Stimulated activated CD8-positive, alpha-beta memory T cell treated with anti-CD3 and anti-CD28 coated beads, Interleukin-4, amount 100 ng/mL, for 24 hours (primary cell): ENCODE data around the gene SPATA13.
A peak's percentile ranks its signal among the peaks of the same experiment; 100 is the strongest.
"Not testable (repeated sequence)": the region's sequence is repeated elsewhere in the genome, so short reads cannot be mapped to it uniquely, and the experiment has no call there.

Source experiments
- DNase-seq: peaks from one replicate; pipeline ENCODE4 v3.0.0-alpha.2; 2020; ENCODE audit warnings: low read depth

The SPATA13 gene

DNA sequence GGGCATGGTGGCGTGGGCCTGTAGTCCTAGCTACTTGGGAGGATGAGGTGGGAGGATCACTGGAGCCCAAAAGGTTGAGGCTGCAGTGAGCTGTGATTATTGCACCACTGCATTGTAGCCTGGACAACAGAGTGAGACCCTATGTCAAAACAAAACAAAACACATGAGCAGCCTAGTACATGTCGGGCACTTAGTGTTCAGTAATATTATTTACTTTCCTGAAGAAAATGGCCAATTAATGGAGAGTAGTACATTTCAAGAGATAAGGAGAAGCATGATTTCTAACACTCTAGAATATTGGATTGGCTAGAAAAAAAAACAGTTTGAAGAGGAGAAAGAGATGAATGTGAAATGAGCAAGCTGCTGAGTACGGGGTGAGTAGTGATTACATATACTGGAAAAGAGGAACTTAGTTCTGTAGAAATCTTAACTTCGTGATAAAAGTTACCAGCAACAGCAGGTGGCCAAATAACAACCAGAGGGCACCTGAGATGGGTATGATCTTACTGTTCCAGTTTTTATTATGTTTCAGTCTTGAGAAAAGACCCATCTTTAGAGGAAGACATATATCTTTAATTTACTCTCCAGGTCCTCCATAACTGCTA, 36.2 kb downstream of the SPATA13 start:
- DNase-seq: no peak

DNA sequence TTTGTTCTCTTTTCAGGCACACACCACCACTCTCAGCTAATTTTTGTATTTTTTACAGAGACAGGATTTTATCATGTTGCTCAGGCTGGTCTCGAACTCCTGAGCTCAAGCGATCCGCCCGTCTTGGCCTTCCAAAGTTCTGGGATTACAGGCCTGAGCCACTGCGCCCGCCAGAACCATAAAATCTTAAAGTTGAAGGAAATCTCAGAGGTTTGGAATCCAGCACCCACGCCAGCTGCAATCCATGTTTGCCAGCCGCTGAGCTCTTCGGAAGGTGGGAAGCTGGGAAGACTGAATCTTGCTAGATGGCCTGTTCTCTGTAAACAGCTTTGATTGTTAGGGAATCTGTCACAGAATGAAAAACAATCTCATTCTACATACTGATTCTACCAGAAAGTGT, 38.5 kb downstream of the SPATA13 start:
- no peak for DNase-seq

DNA sequence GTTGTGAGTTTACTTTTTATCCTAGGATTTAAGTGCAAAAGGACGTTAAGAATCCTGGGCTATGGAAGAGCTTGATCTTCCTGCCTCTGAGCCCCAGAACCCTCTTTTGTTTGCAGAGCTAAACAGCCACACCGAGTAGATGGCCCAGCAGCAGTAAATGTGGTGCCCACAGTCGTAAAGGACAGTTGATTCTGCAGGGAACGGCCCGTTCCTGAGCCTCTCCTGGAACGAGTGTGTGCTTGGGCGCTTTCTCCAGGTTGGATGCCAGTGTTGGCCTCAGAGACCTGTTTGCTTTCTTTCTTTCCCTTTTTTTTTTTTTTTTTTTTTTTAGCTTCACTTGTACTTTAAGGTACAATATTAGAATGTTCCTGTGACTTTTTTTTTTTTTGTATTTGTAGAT, 41.7 kb downstream of the SPATA13 start:
- DNase-seq: no peak

DNA sequence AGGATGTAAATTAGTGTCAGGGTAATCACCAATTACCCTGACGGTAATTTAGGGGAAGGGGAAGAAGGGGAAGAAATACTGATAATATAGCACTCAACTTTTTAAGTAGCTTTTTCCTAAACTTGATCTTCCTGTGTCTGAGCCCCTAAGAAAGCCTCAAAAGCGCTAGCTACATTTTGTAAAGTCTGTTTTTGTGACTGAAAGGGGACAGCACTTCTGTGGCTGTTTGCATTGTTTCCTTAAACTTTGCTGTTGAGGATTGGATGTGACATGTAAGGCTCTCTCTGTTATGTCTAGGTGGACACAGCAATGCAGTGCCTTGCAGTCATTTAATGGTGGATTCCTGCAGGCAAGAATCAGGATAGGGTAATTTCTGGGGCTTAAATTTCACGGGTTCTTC, 42.8 kb downstream of the SPATA13 start:
- DNase-seq: no peak

DNA sequence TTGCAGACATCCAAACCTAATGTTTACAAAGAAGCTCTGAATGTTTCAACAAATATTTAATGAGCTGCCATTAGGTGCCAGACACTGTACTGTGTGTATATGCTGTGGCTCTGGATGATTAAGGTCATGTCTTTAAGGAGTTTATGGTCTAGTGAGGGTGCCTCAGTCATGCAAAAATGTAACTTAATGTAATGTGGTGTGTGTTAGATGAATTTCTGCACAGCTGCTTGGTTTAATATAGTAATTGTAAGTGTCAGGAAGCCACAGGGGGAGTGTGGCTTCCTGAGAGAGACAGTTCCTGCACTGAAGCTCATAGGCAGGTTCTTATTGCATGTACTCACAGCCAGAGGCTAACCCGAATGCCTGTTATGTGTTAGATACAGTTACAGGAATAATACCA, 43.3 kb downstream of the SPATA13 start:
- no peak for DNase-seq

DNA sequence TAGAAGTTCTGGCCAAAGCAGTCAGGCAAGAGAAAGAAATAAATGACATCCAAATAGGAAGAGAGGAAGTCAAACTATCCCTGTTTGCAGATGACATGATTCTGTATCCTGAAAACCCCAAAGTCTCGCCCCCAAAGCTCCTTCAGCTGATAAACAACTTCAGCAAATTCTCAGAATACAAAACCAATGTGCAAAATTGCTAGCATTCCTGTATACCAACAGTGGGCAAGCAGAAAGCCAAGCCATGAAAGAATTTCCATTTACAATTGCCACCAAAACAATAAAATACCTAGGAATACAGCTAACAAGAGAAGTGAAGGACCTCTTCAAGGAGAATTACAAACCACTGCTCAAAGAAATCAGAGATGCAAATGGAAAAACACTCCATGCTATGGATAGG, 44.6 kb downstream of the SPATA13 start:
- DNase-seq: not testable (repeated sequence)

DNA sequence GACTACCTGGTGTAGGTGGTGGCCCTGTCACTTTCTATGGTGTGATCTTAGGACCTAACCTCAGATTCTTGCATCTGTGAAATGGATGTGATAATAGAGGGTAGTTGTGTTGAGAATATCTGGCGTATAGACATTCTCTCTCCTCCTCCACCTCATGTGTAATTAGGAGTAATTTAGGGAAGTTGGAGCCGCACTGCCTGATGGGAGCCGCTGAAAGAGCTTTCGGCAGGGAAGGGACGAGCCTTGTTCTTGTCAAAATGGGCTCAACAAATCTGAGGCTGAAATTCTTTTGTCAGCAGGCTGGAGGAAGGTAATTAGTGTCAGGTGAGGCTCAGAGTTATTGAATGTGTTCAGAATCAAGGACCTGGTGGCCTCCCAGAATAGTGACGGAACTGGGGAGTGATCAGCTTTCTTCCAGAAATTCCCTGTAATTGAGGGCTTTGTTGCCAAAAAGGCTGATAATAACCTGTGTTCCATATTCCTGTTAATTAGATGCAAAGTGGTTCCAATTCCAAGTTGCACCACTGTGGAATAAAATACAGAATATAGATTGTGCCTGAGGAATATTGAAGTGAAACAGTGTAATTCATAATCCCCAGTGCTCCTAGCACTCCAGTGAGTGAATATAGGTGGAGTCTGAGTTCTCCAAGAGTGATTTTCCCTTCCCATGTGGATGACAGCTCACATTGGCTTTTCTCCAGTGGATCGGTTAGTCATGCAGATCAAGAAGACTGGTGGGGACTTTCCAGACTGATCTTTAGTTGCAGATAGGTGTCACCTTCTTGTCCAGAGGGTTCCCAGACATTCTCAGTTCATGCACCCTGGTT, 47.5 kb downstream of the SPATA13 start:
- DNase-seq: no peak

DNA sequence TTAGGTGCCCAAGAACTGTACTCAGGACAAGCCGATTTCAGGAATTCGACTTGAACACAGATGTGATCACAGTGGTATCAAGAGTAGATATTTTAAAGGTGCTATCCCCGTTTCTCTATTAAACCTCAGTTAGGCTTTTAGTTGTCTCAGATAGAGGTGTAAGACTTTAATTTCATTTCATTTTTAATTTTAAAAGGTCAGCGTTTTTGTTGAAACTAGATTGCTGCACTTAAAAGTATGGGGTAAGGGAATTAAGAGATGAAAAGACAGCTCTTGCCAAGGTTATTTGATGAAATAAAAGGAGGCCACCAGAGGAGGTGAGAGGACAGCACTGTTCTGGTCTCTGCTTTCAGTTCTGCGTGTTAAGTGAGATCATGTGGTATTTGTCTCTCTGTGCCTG, 48.6 kb downstream of the SPATA13 start:
- no peak for DNase-seq

DNA sequence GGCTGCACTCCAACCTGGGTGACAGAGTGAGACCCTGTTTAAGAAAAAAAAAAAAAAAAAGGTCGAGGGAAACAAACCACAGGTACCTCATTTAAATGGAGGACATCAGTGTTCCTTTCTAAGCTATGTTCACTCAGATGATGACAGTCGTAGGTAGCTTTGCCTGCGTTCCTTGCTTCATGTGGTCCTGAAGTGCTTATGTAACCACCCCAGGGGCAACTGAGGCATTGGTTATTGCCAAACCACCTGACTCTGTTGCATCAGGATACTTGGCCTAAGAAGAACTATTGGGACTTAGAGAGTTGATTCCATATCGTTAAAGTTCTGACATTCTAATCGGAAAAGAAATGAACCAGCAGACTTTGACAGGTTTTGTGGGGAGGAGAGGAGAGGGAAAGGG, 51.7 kb downstream of the SPATA13 start:
- DNase-seq: no peak

DNA sequence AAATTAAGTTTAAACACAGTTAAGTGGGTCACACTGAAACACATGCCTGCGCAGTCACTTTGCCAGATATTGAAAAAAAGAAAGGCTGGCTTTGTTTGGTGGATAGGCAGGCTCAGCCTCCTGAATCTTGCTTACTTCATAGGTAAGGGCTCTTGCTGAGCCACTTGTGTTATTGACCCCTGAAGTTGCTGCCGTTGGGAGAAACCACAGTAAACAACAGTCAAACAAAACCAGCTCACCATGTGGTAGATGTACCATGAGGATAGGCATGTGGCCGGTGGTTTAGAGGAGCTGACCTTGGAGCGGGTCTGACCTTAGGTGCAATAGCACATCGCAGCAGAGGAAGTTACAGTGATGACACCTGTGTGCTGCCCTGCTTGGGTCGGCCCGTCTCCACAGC, 52.2 kb downstream of the SPATA13 start:
- DNase-seq: no peak

DNA sequence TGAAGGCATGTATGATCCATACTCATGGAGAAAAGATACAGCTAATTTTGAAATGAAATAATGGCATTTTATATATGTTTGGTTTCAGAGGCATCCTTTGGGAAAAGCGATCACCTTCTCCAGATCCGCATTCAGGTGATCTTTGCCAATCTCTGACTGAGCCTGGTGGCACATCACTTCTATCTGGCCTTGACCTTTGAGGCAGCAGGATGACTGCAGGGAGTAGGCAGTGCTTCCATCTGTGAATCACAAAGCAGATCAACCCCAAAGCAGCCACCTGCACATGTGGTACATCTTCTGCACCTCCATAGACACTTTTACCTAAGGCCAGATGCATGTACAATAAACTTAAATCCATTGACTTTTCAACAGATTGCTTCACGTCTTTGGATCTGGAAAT, 53.4 kb downstream of the SPATA13 start:
- DNase-seq: no peak

DNA sequence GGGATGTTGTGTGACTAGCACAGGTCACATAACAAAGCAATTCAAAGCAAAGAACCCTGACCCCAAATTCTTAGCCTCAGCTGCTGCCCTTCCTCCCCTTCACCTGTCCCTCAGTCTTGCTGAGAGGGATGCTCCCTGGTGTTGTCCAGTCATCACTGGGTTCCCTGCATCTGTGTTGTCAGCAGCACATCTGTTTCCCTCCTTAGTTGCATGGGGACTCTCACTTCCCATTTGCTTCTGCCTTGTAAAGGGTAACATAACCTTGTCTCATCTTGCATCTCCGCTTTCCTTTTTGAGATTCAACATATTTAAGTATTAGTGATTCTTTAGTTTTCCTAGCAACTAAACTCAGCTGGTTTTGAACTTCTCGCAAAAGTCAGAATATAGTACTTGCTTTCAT, 54.0 kb downstream of the SPATA13 start:
- DNase-seq: no peak

DNA sequence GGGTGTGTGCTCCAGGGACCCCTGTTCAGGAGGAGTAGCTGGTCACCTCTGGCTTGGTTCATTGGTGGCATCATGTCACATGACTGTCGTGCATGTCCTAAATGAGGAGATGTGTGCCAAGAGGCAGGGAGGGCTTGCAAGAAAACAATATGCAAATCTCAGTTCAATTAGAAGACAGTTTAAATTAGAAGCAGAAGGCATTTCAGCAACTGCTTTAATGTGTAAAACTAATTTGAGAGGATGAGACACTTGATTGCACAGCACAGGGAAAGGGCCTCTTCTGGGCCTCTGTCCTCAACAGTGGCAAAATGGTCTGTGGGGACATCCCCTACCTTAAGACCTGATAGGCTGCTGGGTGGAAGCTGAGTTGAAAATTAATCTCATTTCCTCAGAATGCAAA, 54.6 kb downstream of the SPATA13 start:
- no peak for DNase-seq

DNA sequence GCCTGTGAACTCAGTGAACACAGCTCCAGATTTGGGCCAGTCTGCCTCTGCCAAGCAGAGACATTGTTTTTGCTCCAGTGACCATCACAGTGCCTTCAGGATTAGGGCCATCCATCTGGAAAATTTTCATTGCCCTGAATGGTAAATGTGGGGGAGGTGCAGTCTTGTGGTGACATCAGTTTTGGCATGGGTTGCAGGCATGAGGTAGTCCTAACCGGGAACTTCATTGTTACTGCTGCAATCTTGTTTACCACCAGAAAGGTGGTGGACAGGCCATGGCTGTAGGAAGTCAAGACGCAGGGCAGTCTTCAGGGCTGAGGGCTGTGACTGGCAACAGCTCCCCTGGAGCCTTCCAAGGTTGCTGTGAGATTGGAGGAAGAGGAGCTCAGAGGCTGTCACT, 55.2 kb downstream of the SPATA13 start:
- no peak for DNase-seq

DNA sequence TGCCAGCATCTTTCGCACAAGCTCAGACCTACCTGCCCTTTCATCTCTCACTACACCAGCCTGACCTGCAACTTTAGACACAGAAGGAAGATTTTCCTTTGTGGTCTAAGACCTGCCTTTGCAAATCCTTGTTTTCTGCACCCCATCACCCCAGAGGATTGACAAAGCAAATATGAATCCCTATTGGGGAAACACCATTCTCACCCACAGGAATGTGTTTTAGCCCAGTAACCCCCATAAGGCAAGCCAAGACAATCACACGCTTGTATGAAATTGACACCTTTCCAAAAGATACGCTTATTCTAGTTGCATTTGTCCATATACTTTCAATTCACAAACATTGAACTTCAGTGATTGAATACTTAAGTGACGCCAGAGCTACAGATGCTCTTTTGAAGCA, 55.7 kb downstream of the SPATA13 start:
- DNase-seq: no peak

DNA sequence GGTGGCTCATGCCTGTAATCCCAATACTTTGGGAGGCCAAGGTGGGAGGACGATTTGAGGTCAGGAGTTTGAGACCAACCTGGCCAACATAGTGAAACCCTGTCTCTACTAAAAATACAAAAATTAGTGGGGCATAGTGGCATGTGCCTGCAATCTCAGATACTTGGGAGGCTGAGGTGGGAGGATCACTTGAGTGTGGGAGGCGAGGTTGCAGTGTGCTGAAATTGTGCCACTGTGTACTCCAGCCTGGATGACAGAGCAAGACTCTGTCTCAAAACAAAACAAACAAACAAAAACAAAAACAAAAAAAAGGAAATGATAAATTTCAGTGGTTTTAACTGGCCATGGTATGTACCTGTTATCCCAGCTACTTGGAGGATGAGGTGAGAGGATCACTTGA, 56.3 kb downstream of the SPATA13 start:
- DNase-seq: not testable (repeated sequence)

DNA sequence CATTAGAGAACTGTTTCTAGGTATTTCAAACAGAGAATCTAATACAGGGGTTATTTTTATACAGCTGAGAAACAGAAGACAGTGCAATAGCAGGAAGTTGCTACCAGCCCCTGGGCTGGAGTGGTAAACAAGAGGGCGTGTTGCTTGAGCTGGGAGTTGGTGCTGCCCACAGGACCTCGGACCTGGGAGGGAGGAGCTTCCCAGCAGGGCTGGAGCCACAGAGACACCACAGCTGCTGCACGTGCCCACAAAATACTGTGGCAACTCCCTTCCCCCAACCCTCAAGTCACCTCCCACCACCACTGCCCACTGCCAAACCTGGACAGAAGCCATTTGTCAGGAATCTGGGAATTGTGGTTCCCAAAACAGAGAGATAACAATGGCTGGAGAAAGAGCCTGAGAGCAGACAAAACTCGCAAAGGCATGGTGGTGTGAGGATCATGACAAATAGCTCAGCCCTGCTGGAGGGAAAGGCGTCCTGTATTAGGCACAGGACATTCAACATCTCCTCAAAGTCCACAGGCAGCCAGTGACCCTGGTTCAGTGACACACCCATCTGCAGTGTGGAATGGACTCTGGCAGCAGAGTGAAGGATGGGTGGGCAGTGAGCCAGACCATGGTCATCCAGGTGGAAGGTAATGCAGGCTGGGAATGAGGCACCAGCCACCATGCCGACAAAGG, 57.2 kb downstream of the SPATA13 start:
- no peak for DNase-seq

DNA sequence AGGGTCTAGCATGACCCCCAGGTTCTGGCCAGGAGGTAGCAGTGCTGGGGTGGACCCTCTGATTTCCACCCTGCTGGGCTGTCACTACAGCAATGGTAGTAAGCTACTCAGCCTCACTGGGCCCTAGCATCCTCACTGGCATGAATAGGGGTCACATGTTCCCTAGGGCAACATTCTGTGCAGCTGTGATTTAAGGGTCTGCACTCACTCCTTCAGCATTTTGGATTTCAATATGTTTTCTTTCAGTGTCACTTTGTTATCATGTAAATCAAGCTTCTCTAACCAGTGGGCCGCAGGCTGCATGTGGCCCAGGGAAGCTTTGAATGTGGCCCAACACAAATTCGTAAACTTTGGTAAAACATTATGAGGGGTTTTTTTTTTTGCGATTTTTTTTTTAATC, 57.8 kb downstream of the SPATA13 start:
- no peak for DNase-seq

DNA sequence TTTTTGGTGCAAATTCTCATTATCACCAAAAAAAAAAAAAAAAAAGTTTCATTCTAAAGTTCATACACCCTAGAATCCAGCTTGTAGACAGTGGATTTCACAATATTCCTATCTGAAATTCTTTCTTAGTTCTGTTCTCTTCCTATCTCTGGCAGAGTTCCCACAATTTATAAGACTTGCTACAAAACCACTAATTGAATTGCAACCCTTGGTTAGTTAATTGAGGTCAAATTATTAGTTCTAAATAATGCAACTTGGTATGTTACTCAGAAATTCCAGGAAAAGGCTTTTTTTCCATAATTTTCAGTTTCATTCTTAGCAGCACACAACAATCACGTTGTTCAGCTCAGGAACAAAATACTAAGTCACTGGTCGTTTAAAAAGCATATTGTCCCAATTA, 58.5 kb downstream of the SPATA13 start:
- no peak for DNase-seq

DNA sequence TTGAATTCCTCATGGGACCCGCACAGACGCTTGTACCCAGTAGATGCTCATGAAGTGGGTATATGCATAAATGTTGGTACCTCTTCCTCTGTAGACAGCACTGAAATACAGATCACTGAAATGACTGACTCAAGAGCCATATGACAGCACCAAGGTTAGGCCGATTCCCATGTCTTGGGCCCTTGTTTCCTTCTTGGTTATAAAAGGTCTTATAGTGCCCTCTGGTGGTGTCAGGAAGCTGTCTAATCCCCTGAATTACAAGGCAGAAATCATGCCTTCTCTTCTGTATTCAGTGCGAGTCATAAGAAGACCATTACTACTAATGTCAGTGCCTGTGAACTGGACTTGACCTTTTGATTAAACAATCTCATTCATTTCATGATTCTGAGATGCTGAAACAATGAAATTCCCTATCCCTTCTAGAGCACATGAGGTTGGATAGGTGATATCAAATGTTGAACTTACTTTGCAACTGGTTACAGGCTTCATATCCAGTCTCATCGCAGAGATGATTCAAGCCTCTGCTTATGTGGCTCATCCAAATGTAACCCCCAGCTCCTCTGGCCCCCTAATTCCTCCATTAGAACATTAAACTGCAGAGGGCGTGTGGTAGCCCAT, 59.7 kb downstream of the SPATA13 start:
- peak; percentile 21 for DNase-seq

DNA sequence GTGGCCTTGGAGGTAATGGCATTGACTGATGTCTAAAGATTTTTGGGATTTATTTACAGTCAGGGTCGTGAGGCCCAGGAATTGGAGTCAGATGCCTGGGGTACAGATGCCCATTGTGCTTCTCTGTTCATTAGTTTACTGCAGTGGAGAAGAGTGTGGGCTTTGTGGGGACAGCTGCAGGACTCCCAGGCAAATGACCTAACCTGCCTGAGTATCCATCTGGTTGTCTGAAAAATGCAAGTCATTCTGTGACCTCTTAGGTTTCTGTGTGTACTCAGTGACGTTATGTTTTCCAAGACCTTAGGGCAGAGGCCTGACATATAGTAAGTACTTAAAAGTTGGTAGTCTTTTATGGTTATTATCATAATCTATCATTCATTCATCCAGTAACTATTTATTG, 60.5 kb downstream of the SPATA13 start:
- DNase-seq: no peak

DNA sequence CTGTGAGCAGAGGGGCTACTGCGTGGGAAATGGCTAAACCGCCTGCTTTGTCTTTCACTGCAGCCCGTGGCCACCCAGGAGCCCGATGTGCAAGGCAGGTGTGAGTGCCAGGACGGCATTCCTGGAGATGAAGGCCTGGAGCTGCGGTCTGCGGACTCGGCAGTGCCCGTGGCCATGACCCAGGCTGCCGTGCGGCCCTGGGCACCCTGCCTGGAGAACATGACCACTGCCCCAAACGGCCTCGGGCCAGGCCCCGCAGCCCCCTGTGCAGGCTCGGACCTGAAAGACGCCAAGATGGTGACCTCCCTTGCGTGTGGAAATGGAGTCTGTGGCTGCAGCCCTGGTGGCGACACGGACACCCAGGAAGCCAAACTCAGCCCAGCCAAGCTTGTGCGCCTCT, 62.2 kb downstream of the SPATA13 start:
- DNase-seq: no peak
